ENCODE data around the gene GRM7. TPM values are rescaled to one million over a fixed set of nuclear protein-coding genes. Genes with fewer than 3 reads are reported as not detected.

Gene GRM7
- total RNA-seq, 4 donors from 2014 or later, result not detected

- DNase-seq, result no peak
- no peak for ATAC-seq
- Histone ChIP-seq H3K27ac (no peak overlapping the region), H3K4me1 (no peaks in the 10 kb centered on the region), H3K9me3 (no peaks in the 10 kb centered on the region), H3K4me3 (no peak overlapping the region), H3K27me3 (no peaks in the 10 kb centered on the region), H3K36me3 (no peaks in the 10 kb centered on the region)
- intact Hi-C loops (cut with DNase I; ENCODE audit: low total_unique reads) (no loop called here), in situ Hi-C loops (cut with MboI; ENCODE audit: low sequenced_read_pairs in 4 of 4) (no loop called here)
- TF ChIP-seq CTCF (IDR thresholded peaks at IDR 0.05 in 4 of 5, conservative IDR thresholded peaks at IDR 0.05 in 1 of 5), result no peak
- TF ChIP-seq POLR2A (IDR thresholded peaks at IDR 0.05), result no peak
These were observed 839.6 kb downstream of the GRM7 start for GRCh38 chr3:7700539-7700938.

GRCh38 chr3:7700977-7701376 lies 840.1 kb downstream of the GRM7 start:
- ATAC-seq (no peak), DNase-seq (no peak)
- no peak for TF ChIP-seq POLR2A (IDR thresholded peaks at IDR 0.05)
- TF ChIP-seq CTCF (IDR thresholded peaks at IDR 0.05 in 4 of 5, conservative IDR thresholded peaks at IDR 0.05 in 1 of 5), result no peak
- in situ Hi-C loops (cut with MboI; ENCODE audit: low sequenced_read_pairs in 4 of 4) (no loop called here), intact Hi-C loops (cut with DNase I; ENCODE audit: low total_unique reads) (no loop called here)
- H3K27ac ChIP-seq, result no peak overlapping the region
- no peaks in the 10 kb centered on the region for H3K9me3 ChIP-seq
- H3K4me1 ChIP-seq, result no peaks in the 10 kb centered on the region
- no peak overlapping the region for H3K4me3 ChIP-seq
- no peaks in the 10 kb centered on the region for H3K27me3 ChIP-seq
- H3K36me3 ChIP-seq, result no peaks in the 10 kb centered on the region

GRCh38 chr3:7707187-7707586 lies 846.3 kb downstream of the GRM7 start:
- no peak for DNase-seq
- ATAC-seq, result no peak
- H3K27me3 ChIP-seq, result no peaks in the 10 kb centered on the region
- H3K36me3 ChIP-seq, result no peaks in the 10 kb centered on the region
- no peaks in the 10 kb centered on the region for H3K4me1 ChIP-seq
- no peak overlapping the region for H3K4me3 ChIP-seq
- no peaks in the 10 kb centered on the region for H3K9me3 ChIP-seq
- in situ Hi-C loops (cut with MboI; ENCODE audit: low sequenced_read_pairs in 4 of 4) (no loop called here), intact Hi-C loops (cut with DNase I; ENCODE audit: low total_unique reads) (no loop called here)
- no peak for TF ChIP-seq CTCF (IDR thresholded peaks at IDR 0.05 in 4 of 5, conservative IDR thresholded peaks at IDR 0.05 in 1 of 5)
- no peak for TF ChIP-seq POLR2A (IDR thresholded peaks at IDR 0.05)
- H3K27ac ChIP-seq, result no peak overlapping the region

GRCh38 chr3:7709376-7710082 lies 848.6 kb downstream of the GRM7 start:
- intact Hi-C loops (cut with DNase I; ENCODE audit: low total_unique reads) (no loop called here), in situ Hi-C loops (cut with MboI; ENCODE audit: low sequenced_read_pairs in 4 of 4) (no loop called here)
- Histone ChIP-seq H3K27me3 (no peaks in the 10 kb centered on the region), H3K9me3 (no peaks in the 10 kb centered on the region), H3K36me3 (no peaks in the 10 kb centered on the region), H3K4me1 (no peaks in the 10 kb centered on the region), H3K4me3 (no peak overlapping the region), H3K27ac (no peak overlapping the region)
- TF ChIP-seq CTCF (IDR thresholded peaks at IDR 0.05 in 4 of 5, conservative IDR thresholded peaks at IDR 0.05 in 1 of 5) (no peak), POLR2A (IDR thresholded peaks at IDR 0.05) (no peak)
- DNase-seq (no peak), ATAC-seq (no peak)

- no peak for TF ChIP-seq CTCF (IDR thresholded peaks at IDR 0.05 in 4 of 5, conservative IDR thresholded peaks at IDR 0.05 in 1 of 5)
- no peak for TF ChIP-seq POLR2A (IDR thresholded peaks at IDR 0.05)
- ATAC-seq (no peak), DNase-seq (no peak)
- intact Hi-C loops (cut with DNase I; ENCODE audit: low total_unique reads) (no loop called here), in situ Hi-C loops (cut with MboI; ENCODE audit: low sequenced_read_pairs in 4 of 4) (no loop called here)
- no peak overlapping the region for H3K4me3 ChIP-seq
- no peaks in the 10 kb centered on the region for H3K27me3 ChIP-seq
- H3K36me3 ChIP-seq, result no peaks in the 10 kb centered on the region
- no peaks in the 10 kb centered on the region for H3K4me1 ChIP-seq
- no peaks in the 10 kb centered on the region for H3K9me3 ChIP-seq
- no peak overlapping the region for H3K27ac ChIP-seq
These were observed 849.4 kb downstream of the GRM7 start for GRCh38 chr3:7710284-7710683.

Measured in gastrocnemius medialis (tissue), 4 donors.